Measurements from ENCODE around the gene ALDOA.

ALDOA gene

GRCh38 chr16:30068750-30069610 is 3.4 kb downstream of the ALDOA start:
- Histone ChIP-seq H3K27ac (replicated peaks) (no peak overlapping the region), H3K27me3 (ENCODE audit: insufficient read depth, poor library complexity, severe bottlenecking) (no peaks in the 10 kb centered on the region), H3K4me3 (replicated peaks; ENCODE audit: insufficient read depth, low read length) (no peak overlapping the region)
- TF ChIP-seq POLR2AphosphoS5 (IDR thresholded peaks at IDR 0.05; ENCODE audit: low read depth): peak; percentile 26; the same call in 1 of the 2 replicates
- TF ChIP-seq GABPA (IDR thresholded peaks at IDR 0.05; ENCODE audit: low read depth): no peak
- no peak for TF ChIP-seq REST (IDR thresholded peaks at IDR 0.05; ENCODE audit: insufficient replicate concordance, low read depth)
- peak; percentile 47 for TF ChIP-seq CTCF (IDR thresholded peaks at IDR 0.05; ENCODE audit: insufficient read depth, low read length)
- no peak for TF ChIP-seq SPI1 (IDR thresholded peaks at IDR 0.05; ENCODE audit: borderline replicate concordance, low read depth)
- peak; percentile 43 to 69 for DNase-seq (ENCODE audit: low read depth in 1 of 2, low spot score in 1 of 2)

DNA sequence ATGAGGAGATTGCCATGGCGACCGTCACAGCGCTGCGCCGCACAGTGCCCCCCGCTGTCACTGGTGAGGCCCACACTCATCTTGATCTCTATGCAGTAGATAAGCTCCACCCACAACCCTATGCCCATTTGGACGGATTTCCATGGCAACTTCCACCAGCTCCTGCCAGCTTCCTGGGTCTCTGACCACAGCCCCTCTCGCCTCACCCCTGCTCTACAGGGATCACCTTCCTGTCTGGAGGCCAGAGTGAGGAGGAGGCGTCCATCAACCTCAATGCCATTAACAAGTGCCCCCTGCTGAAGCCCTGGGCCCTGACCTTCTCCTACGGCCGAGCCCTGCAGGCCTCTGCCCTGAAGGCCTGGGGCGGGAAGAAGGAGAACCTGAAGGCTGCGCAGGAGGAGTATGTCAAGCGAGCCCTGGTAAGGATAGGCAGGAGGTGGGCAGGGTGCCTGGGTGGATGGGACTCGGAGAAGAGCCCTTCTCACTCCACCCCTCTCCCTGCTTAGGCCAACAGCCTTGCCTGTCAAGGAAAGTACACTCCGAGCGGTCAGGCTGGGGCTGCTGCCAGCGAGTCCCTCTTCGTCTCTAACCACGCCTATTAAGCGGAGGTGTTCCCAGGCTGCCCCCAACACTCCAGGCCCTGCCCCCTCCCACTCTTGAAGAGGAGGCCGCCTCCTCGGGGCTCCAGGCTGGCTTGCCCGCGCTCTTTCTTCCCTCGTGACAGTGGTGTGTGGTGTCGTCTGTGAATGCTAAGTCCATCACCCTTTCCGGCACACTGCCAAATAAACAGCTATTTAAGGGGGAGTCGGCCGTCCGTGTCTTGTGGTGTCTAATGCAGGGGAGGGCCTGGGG is 4.3 kb downstream of the ALDOA start:
- peak in 1 of 2 experiments; percentile 78 for DNase-seq (ENCODE audit: low read depth in 1 of 2, low spot score in 1 of 2)
- TF ChIP-seq POLR2AphosphoS5 (IDR thresholded peaks at IDR 0.05; ENCODE audit: low read depth): peak; percentile 28; the same call in 1 of the 2 replicates
- no peak for TF ChIP-seq GABPA (IDR thresholded peaks at IDR 0.05; ENCODE audit: low read depth)
- Histone ChIP-seq H3K27me3 (ENCODE audit: insufficient read depth, poor library complexity, severe bottlenecking) (no peaks in the 10 kb centered on the region), H3K27ac (replicated peaks) (no peak overlapping the region), H3K4me3 (replicated peaks; ENCODE audit: insufficient read depth, low read length) (no peak overlapping the region)

DNA sequence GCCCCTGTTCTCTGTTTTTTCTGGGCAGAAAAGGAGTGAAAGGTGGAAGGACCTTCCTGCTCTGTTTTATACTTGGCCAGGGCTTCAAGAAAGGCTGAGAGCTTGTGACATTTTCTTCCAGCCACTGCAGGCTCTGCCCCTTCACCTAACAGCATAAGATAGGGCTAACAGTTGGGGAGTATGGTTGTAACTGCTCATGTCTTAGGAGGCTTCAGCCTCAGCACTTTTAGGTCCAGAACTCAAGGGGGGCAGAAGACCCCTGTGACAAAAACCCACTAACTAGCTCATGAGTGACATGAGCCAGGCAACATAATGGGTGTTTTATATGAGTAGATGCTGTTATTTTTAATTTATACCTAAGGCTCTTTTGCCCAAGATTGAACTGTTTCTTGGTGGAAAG is 4.9 kb downstream of the ALDOA start:
- Histone ChIP-seq H3K27me3 (ENCODE audit: insufficient read depth, poor library complexity, severe bottlenecking) (no peaks in the 10 kb centered on the region), H3K27ac (replicated peaks) (no peak overlapping the region), H3K4me3 (replicated peaks; ENCODE audit: insufficient read depth, low read length) (no peak overlapping the region)
- TF ChIP-seq POLR2AphosphoS5 (IDR thresholded peaks at IDR 0.05; ENCODE audit: low read depth): peak; percentile 41
- no peak for TF ChIP-seq SPI1 (IDR thresholded peaks at IDR 0.05; ENCODE audit: borderline replicate concordance, low read depth)
- no peak for DNase-seq (ENCODE audit: low read depth in 1 of 2, low spot score in 1 of 2)

GRCh38 chr16:30075503-30076275 is 10.1 kb downstream of the ALDOA start, which contains the start of gene PPP4C:
Gene PPP4C, plus strand, starts transcription at chr16:30075994. Its CDS starts 384 bp downstream, at chr16:30076378.
- Histone ChIP-seq H3K4me3 (replicated peaks; ENCODE audit: insufficient read depth, low read length) (peak within 1 kb of the TSS; percentile 92), H3K27me3 (ENCODE audit: insufficient read depth, poor library complexity, severe bottlenecking) (no peaks in the 10 kb centered on the region), H3K27ac (replicated peaks) (peak within 1 kb of the TSS; percentile 87)
- TF ChIP-seq SPI1 (IDR thresholded peaks at IDR 0.05; ENCODE audit: borderline replicate concordance, low read depth) (peak; percentile 69; the same call in 1 of the 2 replicates), CTCF (IDR thresholded peaks at IDR 0.05; ENCODE audit: insufficient read depth, low read length) (no peak), GABPA (IDR thresholded peaks at IDR 0.05; ENCODE audit: low read depth) (peak; percentile 89), REST (IDR thresholded peaks at IDR 0.05; ENCODE audit: insufficient replicate concordance, low read depth) (peak; percentile 33), POLR2AphosphoS5 (IDR thresholded peaks at IDR 0.05; ENCODE audit: low read depth) (peak; percentile 92)
- DNase-seq (ENCODE audit: low read depth in 1 of 2, low spot score in 1 of 2): peak; percentile 89 to 91
